ENCODE data around the gene ZG16. TPM values are rescaled to one million over a fixed set of nuclear protein-coding genes. Genes with fewer than 3 reads are reported as not detected.

ZG16 gene, protein sequence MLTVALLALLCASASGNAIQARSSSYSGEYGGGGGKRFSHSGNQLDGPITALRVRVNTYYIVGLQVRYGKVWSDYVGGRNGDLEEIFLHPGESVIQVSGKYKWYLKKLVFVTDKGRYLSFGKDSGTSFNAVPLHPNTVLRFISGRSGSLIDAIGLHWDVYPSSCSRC
- not detected in 5 replicates for total RNA-seq (2022; extraction: Qiagen RNA extraction; ENCODE audit: low read depth)

DNA sequence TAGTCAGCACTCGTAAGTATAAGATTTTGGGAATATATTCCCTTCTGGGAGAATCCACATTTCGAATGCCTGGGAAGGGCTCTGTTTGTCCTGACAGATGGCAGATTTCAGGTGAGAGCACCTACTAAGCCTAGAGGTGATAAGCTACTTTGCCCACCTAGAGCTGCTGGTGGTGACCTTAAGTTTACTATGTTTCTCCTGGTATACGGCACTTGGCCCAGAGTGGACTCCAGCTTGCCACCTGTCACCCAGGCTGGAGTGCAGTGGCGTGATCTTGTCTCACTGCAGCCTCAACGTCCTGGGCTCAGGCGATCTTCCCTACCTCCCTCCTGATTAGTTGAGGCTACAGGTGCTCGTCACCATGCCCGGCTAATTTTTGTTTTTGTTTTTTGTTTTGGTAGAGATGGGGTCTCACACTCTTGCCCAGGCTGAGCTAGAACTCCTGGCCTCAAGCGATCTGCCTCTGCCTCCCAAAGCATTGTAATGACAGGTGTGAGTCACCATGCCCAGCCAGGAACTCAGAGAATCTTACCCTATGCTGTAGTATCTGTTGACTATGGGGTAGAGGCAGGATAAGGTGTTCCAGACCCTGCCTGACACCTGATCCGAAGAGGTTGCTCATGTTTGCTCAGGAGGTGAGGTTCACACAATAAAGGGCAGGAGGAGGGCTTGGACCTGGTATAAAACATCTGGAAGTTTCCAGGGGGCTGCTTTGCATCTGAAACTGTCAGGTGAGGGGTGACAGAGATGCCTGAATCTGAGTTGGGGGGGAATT is at the start of gene ZG16:
Gene ZG16 (plus strand): TSS at position 681 of the 775 bp plus-strand sequence. CDS start 1,011 bp downstream, outside the sequence.

DNA sequence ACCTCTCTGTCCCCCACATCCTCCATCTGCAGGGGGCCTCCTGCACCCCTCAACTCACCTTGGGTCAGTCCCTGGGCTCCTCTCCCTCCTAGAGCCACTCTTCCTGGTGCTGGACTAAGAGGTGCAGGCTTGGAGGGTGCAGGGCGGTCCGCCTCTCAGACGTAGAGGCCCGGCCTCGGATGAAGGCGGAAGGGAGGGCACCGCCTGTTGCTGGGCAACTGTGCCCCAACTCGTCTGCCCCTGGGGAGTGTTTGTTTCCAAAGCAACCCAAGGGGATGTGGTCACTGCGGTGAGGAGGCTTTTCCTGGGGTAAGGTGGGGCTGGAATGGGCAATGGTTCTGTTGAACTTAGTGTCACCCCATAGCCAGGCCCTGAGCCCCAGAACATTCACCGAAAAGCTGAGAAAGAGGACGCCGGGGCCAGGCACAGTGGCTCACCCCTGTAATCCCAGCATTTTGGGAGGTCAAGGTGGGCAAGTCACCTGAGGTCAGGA is 32.2 kb upstream of the ZG16 start, which contains the start of gene C16orf54:
Gene C16orf54 (minus strand): TSS at position 138 of the 493 bp plus-strand sequence. CDS start 1,039 bp downstream, outside the sequence.

DNA sequence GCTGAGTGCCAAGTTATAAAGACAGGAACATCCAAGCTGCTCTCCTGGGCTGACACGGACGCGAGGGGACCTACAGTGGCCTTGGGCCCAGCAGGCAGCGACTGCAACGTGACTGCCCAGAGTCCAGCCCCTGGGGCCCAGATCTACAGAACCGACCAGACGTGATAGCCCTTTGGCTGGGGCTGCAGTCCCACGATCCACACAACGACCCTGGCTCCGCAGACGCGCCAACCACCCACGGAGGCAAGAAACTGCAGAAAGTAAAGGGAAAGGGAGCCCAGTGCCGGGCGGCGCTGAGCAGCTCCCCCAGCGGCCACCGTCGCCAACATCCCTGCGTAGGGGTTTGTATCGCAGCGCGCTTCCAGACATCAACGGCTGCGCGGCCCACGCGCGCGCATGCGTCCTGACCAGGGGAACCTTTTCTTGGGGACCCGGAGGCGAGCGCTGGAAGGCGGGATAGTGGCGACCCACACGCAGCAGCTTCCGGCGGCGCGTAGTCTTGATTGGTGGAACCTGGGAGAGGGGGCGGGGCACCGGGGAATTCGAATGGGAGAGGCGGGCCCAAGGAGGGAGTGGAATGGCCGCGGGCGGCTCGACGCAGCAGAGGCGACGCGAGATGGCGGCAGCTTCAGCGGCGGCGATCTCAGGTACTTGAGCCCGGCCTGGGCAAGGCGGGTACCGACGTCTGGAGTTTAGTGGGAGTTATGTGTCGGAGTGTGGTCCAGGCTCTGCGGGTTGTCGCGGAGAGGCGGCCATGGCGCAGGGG is 12.3 kb downstream of the ZG16 start, which contains the start of gene KIF22:
Gene KIF22 (plus strand): TSS at position 569 of the 766 bp plus-strand sequence. CDS start 9 bp downstream, at position 578.

DNA sequence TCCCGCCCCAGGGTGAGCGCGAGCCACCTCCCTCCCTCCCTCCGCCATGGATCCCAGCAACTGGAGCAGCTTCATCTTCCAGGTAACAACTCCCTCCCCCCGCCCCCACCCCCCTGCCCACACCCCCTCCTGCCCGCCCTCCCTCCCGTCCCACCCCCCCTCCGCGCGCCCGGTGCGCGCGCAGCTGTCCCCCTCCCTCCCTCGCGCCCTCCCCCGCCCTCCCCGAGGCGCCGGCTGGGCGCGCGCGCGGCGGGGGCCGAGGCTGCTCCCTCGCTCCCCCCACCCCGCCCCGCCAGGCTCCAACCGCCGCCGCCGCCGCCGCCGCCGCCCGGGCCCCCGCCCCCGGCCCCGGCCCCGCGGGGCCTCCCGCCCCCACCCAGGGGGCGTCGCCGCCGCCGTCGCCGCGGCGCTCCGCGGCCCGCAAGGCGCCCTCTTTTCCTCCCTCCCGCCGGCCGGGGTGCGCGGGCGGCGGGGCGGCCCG is 28.1 kb downstream of the ZG16 start, which contains the start of gene MAZ:
Gene MAZ (plus strand): TSS at position 431 of the 481 bp plus-strand sequence. CDS start 173 bp downstream, outside the sequence.

DNA sequence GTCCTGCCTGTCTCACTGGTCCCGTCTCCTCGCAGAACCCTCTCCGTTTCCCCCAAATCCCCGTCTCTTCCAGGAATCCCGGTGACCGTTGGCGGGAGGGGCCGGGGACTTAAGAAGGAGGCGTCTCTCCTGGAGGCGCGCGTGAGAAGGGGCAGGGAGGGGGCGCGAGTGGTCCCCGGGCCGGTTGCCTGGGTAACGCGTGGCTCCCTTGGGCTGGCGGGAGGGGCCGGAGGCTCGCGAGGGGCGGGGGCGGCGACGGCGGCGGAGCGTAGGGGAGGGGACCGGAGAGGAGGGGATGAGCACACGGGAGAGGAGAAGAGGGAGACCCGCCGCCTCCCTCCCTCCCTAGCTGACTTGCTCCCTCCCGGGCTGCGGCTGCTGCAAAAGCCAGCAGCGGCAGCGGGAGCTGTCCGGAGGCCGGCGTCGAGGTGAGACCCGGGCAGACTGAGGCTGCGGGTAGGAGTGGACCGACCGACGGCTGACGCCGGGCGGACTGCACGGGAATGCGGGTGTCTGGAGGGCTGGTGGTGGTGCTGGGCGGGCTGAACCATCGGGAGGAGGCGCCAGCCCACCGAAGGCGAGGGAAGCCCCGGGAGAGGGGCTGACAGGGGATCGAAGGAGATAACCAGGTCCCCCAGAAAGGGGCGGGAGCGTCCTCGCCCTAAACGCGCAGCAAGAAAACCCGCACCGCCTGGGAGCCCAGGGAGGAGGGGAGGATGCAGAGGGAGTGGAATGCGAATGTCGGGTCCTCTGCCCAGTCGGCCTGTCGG is 34.0 kb downstream of the ZG16 start, which contains the start of gene PRRT2:
Gene PRRT2 (plus strand): TSS at position 298 of the 770 bp plus-strand sequence. CDS start 862 bp downstream, outside the sequence.

DNA sequence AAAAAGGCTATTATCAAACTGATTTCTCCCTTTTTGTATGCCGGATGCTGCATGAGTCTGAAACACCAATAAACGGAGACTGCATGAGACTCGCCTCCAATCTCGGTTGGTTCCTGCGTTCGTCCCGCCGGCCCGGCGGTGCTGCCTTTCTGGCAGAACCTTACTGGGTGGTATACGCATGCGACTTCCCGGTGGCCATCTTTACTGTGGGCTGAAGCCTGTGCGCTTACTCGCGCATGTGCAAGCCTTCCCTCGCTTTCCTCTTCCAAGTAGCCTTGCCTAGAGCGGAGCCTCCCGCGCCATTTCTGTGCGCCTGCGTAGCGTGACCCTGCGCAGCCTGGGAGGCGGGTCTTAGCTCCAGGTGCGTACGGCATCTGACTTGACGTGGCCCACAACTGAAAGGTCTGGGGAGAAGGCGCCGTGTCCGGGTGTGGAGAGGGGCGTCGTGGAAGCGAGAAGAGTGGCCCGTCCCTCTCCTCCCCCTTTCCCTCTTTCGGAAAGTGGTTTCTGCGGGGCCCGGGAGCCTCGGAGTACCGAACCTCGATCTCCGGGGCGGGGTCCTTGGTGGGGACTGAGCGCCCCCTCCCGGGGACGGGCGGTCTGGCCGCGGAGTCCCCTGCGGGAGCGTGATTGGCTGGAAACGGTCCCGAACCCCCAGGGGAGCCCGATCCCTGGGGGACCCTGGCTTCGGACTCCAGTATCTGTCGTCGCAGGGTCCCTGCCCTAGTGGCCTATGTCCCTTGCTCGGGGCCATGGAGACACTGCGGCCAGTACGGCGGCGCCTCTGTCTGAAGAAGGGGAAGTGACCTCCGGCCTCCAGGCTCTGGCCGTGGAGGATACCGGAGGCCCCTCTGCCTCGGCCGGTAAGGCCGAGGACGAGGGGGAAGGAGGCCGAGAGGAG is 38.0 kb downstream of the ZG16 start, which contains the start of gene PAGR1:
Gene PAGR1 (plus strand): TSS at position 360 of the 901 bp plus-strand sequence. CDS start 374 bp downstream, at position 734.

DNA sequence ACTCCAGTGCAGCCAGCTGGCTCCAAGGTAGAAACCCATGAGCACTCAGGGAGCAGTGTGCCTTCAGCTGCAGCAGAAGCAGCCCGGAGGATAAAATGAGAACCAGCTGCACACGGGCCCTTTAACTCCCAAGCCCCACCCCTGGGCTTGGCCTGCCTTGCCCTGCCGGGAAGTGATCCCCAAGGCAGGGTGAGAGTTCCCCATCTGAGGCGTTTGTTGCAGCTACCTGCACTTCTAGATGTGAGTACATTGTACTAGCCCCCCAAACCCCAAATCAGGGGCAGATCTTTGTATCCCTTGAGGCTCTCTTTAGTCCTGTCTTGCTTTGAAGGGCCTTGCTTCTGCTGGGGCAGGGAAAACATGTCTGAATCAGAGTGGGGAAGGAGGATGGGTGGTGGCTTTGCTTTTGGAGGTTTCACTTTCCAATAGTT is 42.2 kb downstream of the ZG16 start, which contains the start of gene MVP:
Gene MVP (plus strand): TSS at position 192 of the 431 bp plus-strand sequence. CDS start 10,088 bp downstream, outside the sequence.

Other genes with a start within 250 kb of the ZG16 start
- 0.03 TPM in 2 of 5 replicates, not detected in the others for gene SPN, start 115.0 kb upstream of the ZG16 start, total RNA-seq (2022; extraction: Qiagen RNA extraction; ENCODE audit: low read depth)
- gene QPRT, start 99.1 kb upstream of the ZG16 start, total RNA-seq (2022; extraction: Qiagen RNA extraction; ENCODE audit: low read depth), result 0.59 to 1.4 TPM (median 0.83 TPM) in 5 replicates
- not detected in 5 replicates for gene C16orf54, start 32.3 kb upstream of the ZG16 start, total RNA-seq (2022; extraction: Qiagen RNA extraction; ENCODE audit: low read depth)
- 87.1 to 102 TPM (median 95.2 TPM) in 5 replicates for gene KIF22, start 12.5 kb downstream of the ZG16 start, total RNA-seq (2022; extraction: Qiagen RNA extraction; ENCODE audit: low read depth)
- gene MAZ, start 28.3 kb downstream of the ZG16 start, total RNA-seq (2022; extraction: Qiagen RNA extraction; ENCODE audit: low read depth), result 180 to 210 TPM (median 192 TPM) in 5 replicates
- 0.30 to 0.43 TPM (median 0.34 TPM) in 5 replicates for gene PRRT2, start 33.9 kb downstream of the ZG16 start, total RNA-seq (2022; extraction: Qiagen RNA extraction; ENCODE audit: low read depth)
- gene PAGR1, start 37.9 kb downstream of the ZG16 start, total RNA-seq (2022; extraction: Qiagen RNA extraction; ENCODE audit: low read depth), result 36.8 to 51.9 TPM (median 45.4 TPM) in 5 replicates
- 116 to 134 TPM (median 120 TPM) in 5 replicates for gene MVP, start 42.2 kb downstream of the ZG16 start, total RNA-seq (2022; extraction: Qiagen RNA extraction; ENCODE audit: low read depth)
- gene CDIPT, start 85.0 kb downstream of the ZG16 start, total RNA-seq (2022; extraction: Qiagen RNA extraction; ENCODE audit: low read depth), result 73.6 to 101 TPM (median 98.3 TPM) in 5 replicates
- gene SEZ6L2, start 121.3 kb downstream of the ZG16 start, total RNA-seq (2022; extraction: Qiagen RNA extraction; ENCODE audit: low read depth), result 20.8 to 24.4 TPM (median 21.7 TPM) in 5 replicates
- gene ASPHD1, start 122.2 kb downstream of the ZG16 start, total RNA-seq (2022; extraction: Qiagen RNA extraction; ENCODE audit: low read depth), result 23.0 to 29.4 TPM (median 26.9 TPM) in 5 replicates
- gene KCTD13, start 148.0 kb downstream of the ZG16 start, total RNA-seq (2022; extraction: Qiagen RNA extraction; ENCODE audit: low read depth), result 15.4 to 21.6 TPM (median 19.2 TPM) in 5 replicates
- 91.6 to 102 TPM (median 95.7 TPM) in 5 replicates for gene TMEM219, start 183.8 kb downstream of the ZG16 start, total RNA-seq (2022; extraction: Qiagen RNA extraction; ENCODE audit: low read depth)
- gene TAOK2, start 195.6 kb downstream of the ZG16 start, total RNA-seq (2022; extraction: Qiagen RNA extraction; ENCODE audit: low read depth), result 31.2 to 38.4 TPM (median 34.6 TPM) in 5 replicates
- gene HIRIP3, start 217.4 kb downstream of the ZG16 start, total RNA-seq (2022; extraction: Qiagen RNA extraction; ENCODE audit: low read depth), result 13.2 to 17.1 TPM (median 14.0 TPM) in 5 replicates
- gene INO80E, start 218.0 kb downstream of the ZG16 start, total RNA-seq (2022; extraction: Qiagen RNA extraction; ENCODE audit: low read depth), result 99.8 to 115 TPM (median 105 TPM) in 5 replicates
- 1.5 to 3.0 TPM (median 2.6 TPM) in 5 replicates for gene DOC2A, start 232.8 kb downstream of the ZG16 start, total RNA-seq (2022; extraction: Qiagen RNA extraction; ENCODE audit: low read depth)
- not detected in 5 replicates for gene C16orf92, start 244.9 kb downstream of the ZG16 start, total RNA-seq (2022; extraction: Qiagen RNA extraction; ENCODE audit: low read depth)